Heart left ventricle (tissue), 16 donors: ENCODE measurements around the gene FBXL17. TPM values are rescaled to one million over a fixed set of nuclear protein-coding genes. Genes with fewer than 3 reads are reported as not detected.

Source experiments
- ATAC-seq, 4 donors: fragments of 200-7000 bp; cut with Tn5 transposase; one replicate each; pipeline ENCODE4 v1.9.1; 2020 to 2022; ENCODE audit warnings: moderate library complexity in 4 of 4, mild to moderate bottlenecking in 3 of 4, moderate number of reproducible peaks in 1 of 4
- DNase-seq, 5 donors: peaks; one replicate each; pipeline ENCODE4 v3.0.0-alpha.2; 2020
- H3K27ac ChIP-seq, 12 donors: fragments of 200-600 bp; sonication (generic) in 4 of 12; one replicate each; pipeline versions ENCODE4 v1.5.0 to v1.8.0; 2016 to 2022; ENCODE audit warnings: mild to moderate bottlenecking in 2 of 12
- H3K27me3 ChIP-seq, 9 donors: fragments of 200-600 bp; sonication (generic) in 2 of 9; one replicate each; pipeline versions ENCODE4 v1.5.1 to v1.8.0; 2016 to 2022; ENCODE audit warnings: mild to moderate bottlenecking in 3 of 9
- H3K36me3 ChIP-seq, 9 donors: fragments of 200-600 bp; sonication (generic) in 2 of 9; one replicate each; pipeline versions ENCODE4 v1.5.0 to v1.8.0; 2018 to 2022; ENCODE audit warnings: mild to moderate bottlenecking in 2 of 9
- H3K4me1 ChIP-seq, 12 donors: fragments of 200-600 bp; sonication (generic) in 4 of 12; one replicate each; pipeline versions ENCODE4 v1.5.0 to v1.8.0; 2016 to 2022; ENCODE audit warnings: mild to moderate bottlenecking in 3 of 12
- H3K4me3 ChIP-seq, 12 donors: fragments of 200-600 bp; sonication (generic) in 4 of 12; one replicate each; pipeline versions ENCODE4 v1.5.0 to v1.8.0; 2017 to 2022; ENCODE audit warnings: mild to moderate bottlenecking in 9 of 12, moderate library complexity in 4 of 12
- H3K9me3 ChIP-seq, 12 donors: fragments of 200-600 bp; sonication (generic) in 4 of 12; one replicate each; pipeline versions ENCODE4 v1.5.0 to v1.8.0; 2016 to 2022; ENCODE audit warnings: mild to moderate bottlenecking in 1 of 12
- CTCF ChIP-seq, 12 donors: fragments of 200-600 bp; sonication (generic) in 4 of 12; IDR thresholded peaks; one replicate each; pipeline versions ENCODE4 v1.5.0 to v1.8.0; 2018 to 2022; ENCODE audit warnings: antibody characterized with exemption in 12 of 12, mild to moderate bottlenecking in 5 of 12
- POLR2A ChIP-seq, 2 donors: fragments of 450-650 bp; IDR thresholded peaks; one replicate each; pipeline ENCODE4 v1.6.1; 2017; ENCODE audit warnings: antibody characterized with exemption in 2 of 2, mild to moderate bottlenecking in 2 of 2, moderate library complexity in 2 of 2
- WGBS, 4 donors: extraction: QIAGEN DNeasy Blood & Tissue Kit in 2 of 4; methylation state at CpG; one replicate each; pipeline versions ENCODE4 v1.1.5 to v1.1.7; 2013 to 2018; 5-methylcytosine and 5-hydroxymethylcytosine counted together
- intact Hi-C, 10 donors: fragments of 100-400 bp; cut with DNase I; formaldehyde crosslinking; loops; one replicate each; pipeline versions ENCODE4 v1.11.1 to v1.14.2; 2022
- polyA plus RNA-seq, 2 donors: library from polyadenylated mRNA; stranded (reverse); fragments of 200-250 nt; gene quantifications; one replicate each; pipeline ENCODE4 v1.2.3, GENCODE V29; 2013
- total RNA-seq, 9 donors: library from RNA; depleted of rRNA in 2 of 9; stranded (reverse); fragments of >200 nt in 2 of 9; fragmentation: NEBNext Ultra II Directional in 3 of 9; extraction: Animal tissue kit (Norgen Biotek cat#: 25700) in 3 of 9; gene quantifications; one replicate each; pipeline versions ENCODE4 v1.1.0 to v1.2.4, GENCODE V29; 2016 to 2023
- donor health status: ischemic (EF 13 %, LVEDD 7.1; RV severe dilation, severe dysfunction).
- donor health status: healthy with polysubstance abuse.
- donor health status: DM: no; HTN: yes; CAD: no.
- donor health status: DM: no; HTN: no; CAD: no.
- donor health status: ischemic (EF 25% LVEDD 6.9; RV normal size, moderate dysfunction).
- donor health status: ischemic (EF 25% LVEDD 5.7; RV mildly dilated, moderate dysfunction).
- donor health status: healthy.
- donor health status: DM: yes; HTN: yes; CAD: no.
- donor health status: ischemic (EF 35%, LVEDD 5.7; RV mildly dilated, moderate dysfunction).
- donor health status: nonischemic (EF 11% LVEDD 7.7; RV severe dilation, severe dysfunction).
- donor health status: DM: yes; HTN: yes; CAD: no.
- donor health status: PGD.
- donor health status: ischemic (EF 29% LVEDD 5.4; RV normal size, mild dysfunction).
- donor health status: nonischemic (EF 23%, LVEDD 6.1; RV moderate dilation, normal function).

Gene FBXL17
- total and polyA plus RNA-seq, 11 donors: 10.2 to 39.4 (median 33.1) TPM

- Histone ChIP-seq H3K4me3 (no peak overlapping the region), H3K27me3 (no peaks in the 10 kb centered on the region), H3K4me1 (no peaks in the 10 kb centered on the region), H3K27ac (no peak overlapping the region), H3K9me3 (no peaks in the 10 kb centered on the region), H3K36me3 (no peaks in the 10 kb centered on the region)
- TF ChIP-seq POLR2A (IDR thresholded peaks at IDR 0.05) (no peak), CTCF (IDR thresholded peaks at IDR 0.05) (no peak)
- WGBS, 4 donors: 87 to 94% (median 93%) methylated on average over 2 of the region's 2 CpGs
- intact Hi-C loops: no loop called here
- no peak for ATAC-seq
- DNase-seq: no peak
Measured at GRCh38 chr5:108016101-108016500, 365.8 kb downstream of the FBXL17 start.

GRCh38 chr5:108006791-108007190 lies 375.1 kb downstream of the FBXL17 start:
- DNase-seq (no peak), ATAC-seq (no peak)
- no peaks in the 10 kb centered on the region for H3K9me3 ChIP-seq
- peaks cover 0 to 15% (median 0%) of the 10 kb centered on the region in 12 donors for H3K4me1 ChIP-seq
- H3K4me3 ChIP-seq: no peak overlapping the region
- no peak overlapping the region for H3K27ac ChIP-seq
- no peaks in the 10 kb centered on the region for H3K27me3 ChIP-seq
- WGBS, 4 donors: 86 to 97% (median 96%) methylated on average over 3 of the region's 3 CpGs
- TF ChIP-seq CTCF (IDR thresholded peaks at IDR 0.05) (no peak), POLR2A (IDR thresholded peaks at IDR 0.05) (no peak)
- no peaks in the 10 kb centered on the region for H3K36me3 ChIP-seq
- intact Hi-C loops: no loop called here

- DNase-seq (peak in 1 of 5 donors; percentile 8), ATAC-seq (peak in 3 of 4 donors; percentile 49 to 72 (median 56))
- Histone ChIP-seq H3K4me3 (peak overlapping the region in 5 of 12 donors; percentile 13 to 33 (median 27)), H3K36me3 (no peaks in the 10 kb centered on the region), H3K27ac (peak overlapping the region in 1 of 12 donors; percentile 43), H3K9me3 (no peaks in the 10 kb centered on the region), H3K4me1 (peaks cover 0 to 15% (median 0%) of the 10 kb centered on the region in 12 donors), H3K27me3 (no peaks in the 10 kb centered on the region)
- 22 to 38% (median 27%) methylated on average over 1 of the region's 1 CpG for WGBS, 4 donors
- TF ChIP-seq POLR2A (IDR thresholded peaks at IDR 0.05) (no peak), CTCF (IDR thresholded peaks at IDR 0.05) (no peak)
- intact Hi-C loops: no loop called here
Measured at GRCh38 chr5:108003178-108003577, 378.7 kb downstream of the FBXL17 start.

GRCh38 chr5:108001222-108001621 lies 380.7 kb downstream of the FBXL17 start:
- no peaks in the 10 kb centered on the region for H3K27me3 ChIP-seq
- DNase-seq (no peak), ATAC-seq (no peak)
- no peak for TF ChIP-seq CTCF (IDR thresholded peaks at IDR 0.05)
- TF ChIP-seq POLR2A (IDR thresholded peaks at IDR 0.05): no peak
- WGBS, 4 donors: 84 to 98% (median 91%) methylated on average over 4 of the region's 4 CpGs
- H3K9me3 ChIP-seq: no peaks in the 10 kb centered on the region
- H3K36me3 ChIP-seq: no peaks in the 10 kb centered on the region
- no peak overlapping the region for H3K27ac ChIP-seq
- peaks cover 0 to 15% (median 0%) of the 10 kb centered on the region in 12 donors for H3K4me1 ChIP-seq
- intact Hi-C loops: no loop called here
- no peak overlapping the region for H3K4me3 ChIP-seq
